SK-N-SH (cell line): ENCODE data around the gene MYO7A. TPM values are rescaled to one million over a fixed set of nuclear protein-coding genes. Genes with fewer than 3 reads are reported as not detected.

ENCODE experiments used
- CTCF ChIA-PET: fragments of 300-600, 350-600 bp; formaldehyde crosslinking; extraction: SDS; loops from one replicate; lab custom pipeline; 2021; lab: Yijun Ruan, JAX
- POLR2A ChIA-PET: fragments of 350-600 bp; sonication (Branson Sonifier 250); formaldehyde crosslinking; extraction: SDS; loops from one replicate; lab custom pipeline; 2020; ENCODE audit warnings: antibody characterized with exemption, inconsistent platforms; lab: Yijun Ruan, JAX
- DNase-seq: peaks from one replicate; pipeline ENCODE4 v3.0.0; 2012
- H2AFZ ChIP-seq: fragments of 200-600 bp; sonication (generic); 2 replicates; pipeline ENCODE4 v1.8.1; 2016; ENCODE audit warnings: antibody characterized with exemption, mild to moderate bottlenecking, low read depth
- H3F3A ChIP-seq: fragments of 200-600 bp; sonication (generic); replicated peaks from 2 replicates; pipeline ENCODE3; 2016; ENCODE audit warnings: antibody characterized with exemption, mild to moderate bottlenecking; ENCODE audit not compliant: insufficient read depth
- H3K27ac ChIP-seq, 2 experiments: fragments of 200-500 bp in 1 of 2; fragments of 200-600 bp in 1 of 2; sonication (Bioruptor generic) in 1 of 2; sonication (generic), shearing (Covaris generic) in 1 of 2; 2 replicates each; pipeline versions ENCODE4 v1.5.1 to v1.6.1; 2014 to 2016; ENCODE audit warnings: low read depth in 2 of 2, inconsistent platforms in 1 of 2, low read length in 1 of 2, mild to moderate bottlenecking in 1 of 2, mixed read lengths in 1 of 2
- H3K27me3 ChIP-seq: fragments of 200-600 bp; sonication (generic), shearing (Covaris generic); 2 replicates; pipeline ENCODE4 v1.6.1; 2016; ENCODE audit warnings: mixed run types; ENCODE audit not compliant: insufficient read depth
- H3K36me3 ChIP-seq, 2 experiments: fragments of 200-500 bp in 1 of 2; fragments of 200-600 bp in 1 of 2; sonication (Bioruptor generic) in 1 of 2; sonication (generic) in 1 of 2; replicated peaks in 1 of 2; 2 replicates each; pipeline versions ENCODE3 to v1.5.1; 2014 to 2016; ENCODE audit warnings: low read length in 1 of 2, mild to moderate bottlenecking in 1 of 2; ENCODE audit not compliant: insufficient read depth in 2 of 2, control insufficient read depth in 1 of 2
- H3K4me1 ChIP-seq, 2 experiments: fragments of 200-500 bp in 1 of 2; fragments of 200-600 bp in 1 of 2; sonication (Bioruptor generic) in 1 of 2; sonication (generic), shearing (Covaris generic) in 1 of 2; 2 replicates each; pipeline versions ENCODE4 v1.5.1 to v1.6.1; 2014 to 2016; ENCODE audit warnings: low read depth in 1 of 2, low read length in 1 of 2, mixed run types in 1 of 2; ENCODE audit not compliant: insufficient read depth in 2 of 2, control insufficient read depth in 1 of 2
- H3K4me2 ChIP-seq: fragments of 200-600 bp; sonication (generic), shearing (Covaris generic); 2 replicates; pipeline ENCODE4 v1.6.1; 2017; ENCODE audit warnings: mixed run types
- H3K4me3 ChIP-seq, 2 experiments: fragments of 200-500 bp in 1 of 2; fragments of 200-600 bp in 1 of 2; sonication (Bioruptor generic) in 1 of 2; sonication (generic), shearing (Covaris generic) in 1 of 2; 2 replicates each; pipeline versions ENCODE4 v1.5.1 to v1.8.1; 2014 to 2016; ENCODE audit warnings: low read depth in 2 of 2, inconsistent platforms in 1 of 2, low read length in 1 of 2, mild to moderate bottlenecking in 1 of 2, mixed read lengths in 1 of 2, moderate library complexity in 1 of 2
- H3K79me2 ChIP-seq: fragments of 200-600 bp; sonication (generic); 2 replicates; pipeline ENCODE4 v1.8.1; 2017; ENCODE audit warnings: mild to moderate bottlenecking; ENCODE audit not compliant: insufficient read depth
- H3K9ac ChIP-seq: fragments of 200-600 bp; sonication (generic); 2 replicates; pipeline ENCODE4 v1.6.1; 2017; ENCODE audit warnings: mixed run types
- H3K9me2 ChIP-seq: fragments of 200-600 bp; sonication (generic); 2 replicates; pipeline ENCODE4 v1.6.1; 2017; ENCODE audit warnings: mixed run types
- H3K9me3 ChIP-seq: fragments of 200-600 bp; sonication (generic); 2 replicates; pipeline ENCODE4 v1.6.1; 2017; ENCODE audit warnings: mixed run types, mild to moderate bottlenecking, moderate library complexity
- H4K20me1 ChIP-seq: fragments of 200-600 bp; sonication (generic); 2 replicates; pipeline ENCODE4 v1.6.1; 2017; ENCODE audit warnings: mild to moderate bottlenecking, mixed run types; ENCODE audit not compliant: insufficient read depth
- CHD2 ChIP-seq: fragments of 150-350 bp; IDR thresholded peaks from 2 replicates; pipeline ENCODE4 v1.6.1; 2018; ENCODE audit warnings: low read length; ENCODE audit not compliant: partially characterized antibody
- CTCF ChIP-seq: fragments of 200-600 bp; sonication (generic); IDR thresholded peaks from 2 replicates; pipeline ENCODE4 v1.6.1; 2017; ENCODE audit warnings: antibody characterized with exemption, mild to moderate bottlenecking, moderate library complexity
- ELF1 ChIP-seq: IDR thresholded peaks from 2 replicates; pipeline ENCODE4 v1.4.0; 2012
- FOSL2 ChIP-seq: IDR thresholded peaks from 2 replicates; pipeline ENCODE4 v1.4.0; 2012; ENCODE audit warnings: low read depth, mild to moderate bottlenecking, moderate library complexity, borderline replicate concordance
- FOXJ3 ChIP-seq: sonication (generic); formaldehyde crosslinking; IDR thresholded peaks from 2 replicates; pipeline ENCODE4 v1.5.1; 2020; ENCODE audit warnings: mild to moderate bottlenecking, missing genetic modification reagents
- GABPA ChIP-seq: IDR thresholded peaks from 2 replicates; pipeline ENCODE4 v1.4.0; 2012; ENCODE audit warnings: low read depth, mild to moderate bottlenecking
- JUND ChIP-seq: IDR thresholded peaks from 2 replicates; pipeline ENCODE4 v1.4.0; 2012
- MEF2A ChIP-seq: IDR thresholded peaks from 2 replicates; pipeline ENCODE4 v1.4.0; 2012; ENCODE audit warnings: low read depth, borderline replicate concordance
- MXI1 ChIP-seq: IDR thresholded peaks from 2 replicates; pipeline ENCODE4 v1.6.1; 2012; ENCODE audit warnings: mild to moderate bottlenecking, low read depth, low read length, improper control_type of control experiment
- PBX3 ChIP-seq: IDR thresholded peaks from 2 replicates; pipeline ENCODE4; 2012
- RAD21 ChIP-seq: IDR thresholded peaks from 2 replicates; pipeline ENCODE4 v1.6.1; 2012; ENCODE audit warnings: mild to moderate bottlenecking, low read length
- RCOR1 ChIP-seq: fragments of 150-350 bp; IDR thresholded peaks from 2 replicates; pipeline ENCODE4 v1.6.1; 2017; ENCODE audit warnings: antibody characterized with exemption, low read length
- REST ChIP-seq: IDR thresholded peaks from 2 replicates; pipeline ENCODE4 v1.6.1; 2012; ENCODE audit warnings: mild to moderate bottlenecking, low read depth, low read length, moderate library complexity
- RXRA ChIP-seq: IDR thresholded peaks from 2 replicates; pipeline ENCODE4 v1.4.0; 2012; ENCODE audit warnings: low read depth, mild to moderate bottlenecking, borderline replicate concordance
- SMC3 ChIP-seq: IDR thresholded peaks from 2 replicates; pipeline ENCODE4 v1.6.1; 2012; ENCODE audit warnings: low read depth, low read length, improper control_type of control experiment
- TAF1 ChIP-seq: IDR thresholded peaks from 2 replicates; pipeline ENCODE4 v1.6.1; 2012; ENCODE audit warnings: low read depth, mild to moderate bottlenecking, low read length, moderate library complexity, borderline replicate concordance
- TCF12 ChIP-seq: IDR thresholded peaks from 2 replicates; pipeline ENCODE4 v1.4.0; 2012
- TEAD4 ChIP-seq: IDR thresholded peaks from 2 replicates; pipeline ENCODE4 v1.4.0; 2012; ENCODE audit warnings: mild to moderate bottlenecking, borderline replicate concordance; ENCODE audit not compliant: insufficient read depth
- USF2 ChIP-seq: fragments of 150-350 bp; IDR thresholded peaks from 2 replicates; pipeline ENCODE4 v1.6.1; 2017; ENCODE audit warnings: antibody characterized with exemption, low read length, low read depth, borderline replicate concordance
- YY1 ChIP-seq: IDR thresholded peaks from 2 replicates; pipeline ENCODE4 v1.4.0; 2012; ENCODE audit warnings: low read depth, mild to moderate bottlenecking
- WGBS: methylation state at CpG from one replicate; pipeline ENCODE4 v1.1.6; 2017; ENCODE audit warnings: low lambda C conversion rate; 5-methylcytosine and 5-hydroxymethylcytosine counted together
- polyA plus RNA-seq, 3 experiments: library from polyadenylated mRNA; depleted of rRNA; stranded (reverse); fragments of >200 nt; gene quantifications; 2 replicates each; pipeline ENCODE4 v1.2.3, GENCODE V29; 2012

MYO7A gene
- polyA plus RNA-seq, 1 of the 3 experiments (the other 2 are of a cell fraction): 0.08 TPM

GRCh38 chr11:77110836-77111235, 17.2 kb upstream of the MYO7A start:
- peaks cover 10% of the 10 kb centered on the region; the same call in 1 of the 2 replicates for H3K79me2 ChIP-seq
- no peaks in the 10 kb centered on the region for H4K20me1 ChIP-seq
- H3K27me3 ChIP-seq: no peaks in the 10 kb centered on the region
- H3K27ac ChIP-seq: no peak overlapping the region
- ChIA-PET POLR2A (no interaction called here), CTCF (interaction anchor here (1.7 to 11.2 kb wide), 5 partner anchors 10 to 77 kb away, joined by 4 to 111 read pairs (median 12); partner anchors contain the start of gene MYO7A)
- no peak overlapping the region for H3K9ac ChIP-seq
- no peak overlapping the region for H2AFZ ChIP-seq
- DNase-seq: no peak
- TF ChIP-seq TCF12 (no peak), YY1 (no peak), MEF2A (no peak), PBX3 (no peak), TEAD4 (no peak), CHD2 (no peak), GABPA (no peak), USF2 (no peak), RXRA (no peak), FOSL2 (no peak), TAF1 (no peak), REST (no peak), CTCF (no peak), RAD21 (no peak), JUND (no peak), MXI1 (no peak), ELF1 (no peak), SMC3 (no peak), RCOR1 (no peak), FOXJ3 (CRISPR knock-in tag) (no peak)
- H3K36me3 ChIP-seq: no peaks in the 10 kb centered on the region
- peaks cover 23 to 46% of the 10 kb centered on the region in 2 experiments; a peak in 3 of 4 replicates for H3K4me1 ChIP-seq
- 95% methylated on average over 3 of the region's 6 CpGs for WGBS
- H3K9me3 ChIP-seq: no peaks in the 10 kb centered on the region
- H3K9me2 ChIP-seq: no peaks in the 10 kb centered on the region
- H3K4me2 ChIP-seq: no peak overlapping the region
- H3K4me3 ChIP-seq: no peak overlapping the region
- H3F3A ChIP-seq: peaks cover 16% of the 10 kb centered on the region
